ENCODE measurements around the gene PTPRN2. TPM values are rescaled to one million over a fixed set of nuclear protein-coding genes. Genes with fewer than 3 reads are reported as not detected.
"Not testable (repeated sequence)": the region's sequence is repeated elsewhere in the genome, so short reads cannot be mapped to it uniquely, and the experiment has no call there.

PTPRN2 gene
- total and polyA plus RNA-seq, 2 donors (not counting 3 experiments of a cell fraction or from before 2014, with no cell fraction given), result 0.62 to 0.88 TPM

DNA sequence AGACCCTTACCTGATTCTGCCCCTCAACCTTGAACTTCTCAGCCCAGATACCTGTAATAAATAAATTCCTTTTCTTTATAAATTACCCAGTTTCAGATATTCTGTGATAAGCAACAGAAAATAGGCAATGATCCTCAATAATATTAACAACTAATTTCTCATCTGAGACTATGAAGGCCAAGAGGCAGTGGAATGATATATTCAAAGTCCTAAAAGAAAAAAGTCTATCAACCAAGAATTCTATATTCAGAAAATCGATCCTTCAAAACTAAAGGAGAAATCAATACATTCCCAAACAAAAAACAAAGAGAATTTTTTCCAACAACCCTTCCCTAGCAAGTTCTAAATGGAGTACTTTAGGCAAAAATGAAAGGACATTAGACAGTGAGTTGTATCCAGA is 279.6 kb downstream of the PTPRN2 start:
- no TSS peak for BruUV-seq (replicated peaks)
- H3K9ac ChIP-seq (replicated peaks; ENCODE audit: extremely low read depth, insufficient read depth, low read length), result no peak overlapping the region
- FAIRE-seq (no peak), DNase-seq (ENCODE audit: low read depth, low spot score) (no peak)
- H3K4me2 ChIP-seq (ENCODE audit: insufficient read depth, low read length), result no peak overlapping the region
- H3K9me1 ChIP-seq (replicated peaks; ENCODE audit: control insufficient read depth, extremely low read depth, insufficient read depth, low read length), result no peaks in the 10 kb centered on the region
- H2AFZ ChIP-seq (ENCODE audit: low read depth, low read length), result no peak overlapping the region
- no peak overlapping the region for H3K27ac ChIP-seq (ENCODE audit: insufficient read depth, low read depth, low read length)
- ChIA-PET POLR2A (no interaction called here), CTCF (no interaction called here)
- peaks cover 6% of the 10 kb centered on the region for H3K9me3 ChIP-seq (replicated peaks; ENCODE audit: control insufficient read depth, insufficient read depth, low read length)
- intact Hi-C loops (cut with micrococcal nuclease), result no loop called here
- no peaks in the 10 kb centered on the region for H4K20me1 ChIP-seq (replicated peaks; ENCODE audit: control insufficient read depth, extremely low read depth, insufficient read depth, low read length)
- H3K4me1 ChIP-seq (ENCODE audit: control insufficient read depth, extremely low read depth, insufficient read depth, low read length), result no peaks in the 10 kb centered on the region
- no peak overlapping the region for H3K4me3 ChIP-seq (replicated peaks in 1 of 3; ENCODE audit: insufficient read depth in 1 of 3, low read depth in 1 of 3, low read length in 3 of 3)
- dilution Hi-C loops (cut with MboI; ENCODE audit: extremely low pct_ligation_motif_present, low sequenced_read_pairs), result no loop called here
- H3K36me3 ChIP-seq (ENCODE audit: control insufficient read depth in 2 of 2, extremely low read depth in 1 of 2, insufficient read depth in 2 of 2, low read length in 2 of 2), result no peaks in the 10 kb centered on the region
- TF ChIP-seq EZH2 (IDR thresholded peaks at IDR 0.05; ENCODE audit: borderline replicate concordance, low read depth, low read length, severe bottlenecking) (no peak), GATA2 (IDR thresholded peaks at IDR 0.05; ENCODE audit: insufficient read depth, insufficient read length, low read depth, low read length) (no peak), FOS (IDR thresholded peaks at IDR 0.05; ENCODE audit: borderline replicate concordance, insufficient read depth, low read length) (no peak), POLR2A (IDR thresholded peaks at IDR 0.05; ENCODE audit: low read depth, low read length) (no peak), POLR2AphosphoS5 (IDR thresholded peaks at IDR 0.05; ENCODE audit: insufficient read depth, low read depth, low read length) (no peak), MYC (IDR thresholded peaks at IDR 0.05; ENCODE audit: low read depth, low read length) (no peak), JUN (IDR thresholded peaks at IDR 0.05; ENCODE audit: borderline replicate concordance, insufficient read depth, insufficient read length, low read depth) (no peak)
- TF ChIP-seq, protein P1, sequence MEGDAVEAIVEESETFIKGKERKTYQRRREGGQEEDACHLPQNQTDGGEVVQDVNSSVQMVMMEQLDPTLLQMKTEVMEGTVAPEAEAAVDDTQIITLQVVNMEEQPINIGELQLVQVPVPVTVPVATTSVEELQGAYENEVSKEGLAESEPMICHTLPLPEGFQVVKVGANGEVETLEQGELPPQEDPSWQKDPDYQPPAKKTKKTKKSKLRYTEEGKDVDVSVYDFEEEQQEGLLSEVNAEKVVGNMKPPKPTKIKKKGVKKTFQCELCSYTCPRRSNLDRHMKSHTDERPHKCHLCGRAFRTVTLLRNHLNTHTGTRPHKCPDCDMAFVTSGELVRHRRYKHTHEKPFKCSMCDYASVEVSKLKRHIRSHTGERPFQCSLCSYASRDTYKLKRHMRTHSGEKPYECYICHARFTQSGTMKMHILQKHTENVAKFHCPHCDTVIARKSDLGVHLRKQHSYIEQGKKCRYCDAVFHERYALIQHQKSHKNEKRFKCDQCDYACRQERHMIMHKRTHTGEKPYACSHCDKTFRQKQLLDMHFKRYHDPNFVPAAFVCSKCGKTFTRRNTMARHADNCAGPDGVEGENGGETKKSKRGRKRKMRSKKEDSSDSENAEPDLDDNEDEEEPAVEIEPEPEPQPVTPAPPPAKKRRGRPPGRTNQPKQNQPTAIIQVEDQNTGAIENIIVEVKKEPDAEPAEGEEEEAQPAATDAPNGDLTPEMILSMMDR (IDR thresholded peaks at IDR 0.05; ENCODE audit: extremely low read depth in 1 of 2, insufficient read depth in 1 of 2, low read depth in 1 of 2, low read length in 2 of 2), result no peak
- TF ChIP-seq, protein P2, sequence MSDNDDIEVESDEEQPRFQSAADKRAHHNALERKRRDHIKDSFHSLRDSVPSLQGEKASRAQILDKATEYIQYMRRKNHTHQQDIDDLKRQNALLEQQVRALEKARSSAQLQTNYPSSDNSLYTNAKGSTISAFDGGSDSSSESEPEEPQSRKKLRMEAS (IDR thresholded peaks at IDR 0.05; ENCODE audit: insufficient read depth, insufficient read length), result no peak
- no peaks in the 10 kb centered on the region for H3K27me3 ChIP-seq (ENCODE audit: control insufficient read depth in 2 of 2, insufficient read depth in 2 of 2, low read length in 2 of 2)
- no peaks in the 10 kb centered on the region for H3K79me2 ChIP-seq (ENCODE audit: control insufficient read depth, insufficient read depth, low read length)

DNA sequence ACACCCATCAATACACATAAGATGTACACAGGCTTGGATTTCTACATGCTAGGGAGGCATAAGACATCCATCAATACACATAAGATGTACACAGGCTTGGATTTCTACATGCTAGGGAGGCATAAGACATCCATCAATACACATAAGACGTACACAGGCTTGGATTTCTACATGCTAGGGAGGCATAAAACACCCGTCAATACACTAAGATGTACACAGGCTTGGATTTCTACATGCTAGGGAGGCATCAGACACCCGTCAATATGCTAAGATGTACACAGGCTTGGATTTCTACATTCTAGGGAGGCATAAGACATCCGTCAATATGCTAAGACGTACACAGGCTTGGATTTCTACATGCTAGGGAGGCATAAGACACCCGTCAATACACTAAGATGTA is 283.6 kb downstream of the PTPRN2 start:
- H3K79me2 ChIP-seq (ENCODE audit: control insufficient read depth, insufficient read depth, low read length); H3K27me3 ChIP-seq (ENCODE audit: control insufficient read depth in 2 of 2, insufficient read depth in 2 of 2, low read length in 2 of 2); H4K20me1 ChIP-seq (replicated peaks; ENCODE audit: control insufficient read depth, extremely low read depth, insufficient read depth, low read length); H3K4me2 ChIP-seq (ENCODE audit: insufficient read depth, low read length); H3K4me1 ChIP-seq (ENCODE audit: control insufficient read depth, extremely low read depth, insufficient read depth, low read length); H3K36me3 ChIP-seq (ENCODE audit: control insufficient read depth in 2 of 2, extremely low read depth in 1 of 2, insufficient read depth in 2 of 2, low read length in 2 of 2); H3K4me3 ChIP-seq (replicated peaks in 1 of 3; ENCODE audit: insufficient read depth in 1 of 3, low read depth in 1 of 3, low read length in 3 of 3); H2AFZ ChIP-seq (ENCODE audit: low read depth, low read length); DNase-seq (ENCODE audit: low read depth, low spot score); POLR2A ChIA-PET; dilution Hi-C loops (cut with MboI; ENCODE audit: extremely low pct_ligation_motif_present, low sequenced_read_pairs); H3K9ac ChIP-seq (replicated peaks; ENCODE audit: extremely low read depth, insufficient read depth, low read length); FAIRE-seq; BruUV-seq (replicated peaks); H3K27ac ChIP-seq (ENCODE audit: insufficient read depth, low read depth, low read length); intact Hi-C loops (cut with micrococcal nuclease); H3K9me3 ChIP-seq (replicated peaks; ENCODE audit: control insufficient read depth, insufficient read depth, low read length); CTCF ChIA-PET; H3K9me1 ChIP-seq (replicated peaks; ENCODE audit: control insufficient read depth, extremely low read depth, insufficient read depth, low read length): not testable (repeated sequence)

Data from endothelial cell of umbilical vein (primary cell).